CD4-positive, alpha-beta T cell treated with Interleukin-6 for 4 hours (primary cell): Measurements from ENCODE around the gene KIF24.
"Not testable (repeated sequence)": the region's sequence is repeated elsewhere in the genome, so short reads cannot be mapped to it uniquely, and the experiment has no call there.

Experiments
- DNase-seq: peaks from one replicate; pipeline ENCODE4 v3.0.0-alpha.2; 2020; ENCODE audit warnings: mixed read lengths

Gene KIF24

GRCh38 chr9:34362614-34363214 lies 33.6 kb upstream of the KIF24 start:
- DNase-seq, result no peak

- not testable (repeated sequence) for DNase-seq
Measured at GRCh38 chr9:34352957-34353356, 23.9 kb upstream of the KIF24 start.

DNA sequence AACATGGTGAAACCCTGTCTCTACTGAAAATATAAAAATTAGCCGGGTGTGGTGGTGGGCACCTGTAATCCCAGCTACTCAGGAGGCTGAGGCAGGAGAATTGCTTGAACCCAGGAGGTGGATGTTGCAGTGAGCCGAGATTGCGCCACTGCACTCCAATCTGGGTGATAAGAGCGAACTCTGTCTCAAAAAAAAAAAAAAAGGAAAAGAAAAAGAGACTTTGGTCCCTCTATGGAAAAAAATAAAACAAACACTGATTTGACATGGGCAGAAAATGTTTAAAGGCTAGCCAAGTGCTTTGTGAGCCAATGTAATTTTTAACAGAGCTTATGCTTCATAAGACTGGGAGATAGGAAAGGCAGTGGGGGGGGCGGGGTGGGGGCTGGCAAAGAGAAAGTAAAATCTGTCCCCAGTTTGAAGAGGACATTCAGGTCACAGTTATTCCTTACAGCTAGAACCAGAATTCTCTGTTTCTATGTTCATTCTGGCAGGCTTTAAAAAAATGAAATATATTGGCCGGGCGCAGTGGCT lies 23.1 kb upstream of the KIF24 start:
- DNase-seq, result not testable (repeated sequence)

DNA sequence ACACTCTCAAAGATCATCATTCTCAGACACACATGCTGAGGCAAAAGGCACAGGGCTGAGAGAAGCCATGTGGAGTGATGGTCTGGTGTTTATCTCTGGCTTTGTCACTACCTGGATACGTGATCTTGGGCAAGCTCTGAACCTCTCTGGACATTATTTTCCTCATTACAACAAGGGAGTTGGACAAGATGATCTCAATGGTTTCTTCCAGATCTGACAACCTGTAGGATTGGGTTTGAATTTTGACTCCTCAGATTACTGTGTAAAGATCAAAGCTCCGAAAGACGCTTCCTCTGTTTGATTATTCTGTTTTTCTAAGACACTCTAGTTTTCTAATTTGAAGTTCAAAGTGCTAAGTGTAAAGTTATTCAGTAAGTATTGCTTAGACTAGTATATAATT lies 20.3 kb upstream of the KIF24 start:
- DNase-seq, result no peak

- DNase-seq, result no peak
Measured at GRCh38 chr9:34347800-34348158, 18.7 kb upstream of the KIF24 start.

DNA sequence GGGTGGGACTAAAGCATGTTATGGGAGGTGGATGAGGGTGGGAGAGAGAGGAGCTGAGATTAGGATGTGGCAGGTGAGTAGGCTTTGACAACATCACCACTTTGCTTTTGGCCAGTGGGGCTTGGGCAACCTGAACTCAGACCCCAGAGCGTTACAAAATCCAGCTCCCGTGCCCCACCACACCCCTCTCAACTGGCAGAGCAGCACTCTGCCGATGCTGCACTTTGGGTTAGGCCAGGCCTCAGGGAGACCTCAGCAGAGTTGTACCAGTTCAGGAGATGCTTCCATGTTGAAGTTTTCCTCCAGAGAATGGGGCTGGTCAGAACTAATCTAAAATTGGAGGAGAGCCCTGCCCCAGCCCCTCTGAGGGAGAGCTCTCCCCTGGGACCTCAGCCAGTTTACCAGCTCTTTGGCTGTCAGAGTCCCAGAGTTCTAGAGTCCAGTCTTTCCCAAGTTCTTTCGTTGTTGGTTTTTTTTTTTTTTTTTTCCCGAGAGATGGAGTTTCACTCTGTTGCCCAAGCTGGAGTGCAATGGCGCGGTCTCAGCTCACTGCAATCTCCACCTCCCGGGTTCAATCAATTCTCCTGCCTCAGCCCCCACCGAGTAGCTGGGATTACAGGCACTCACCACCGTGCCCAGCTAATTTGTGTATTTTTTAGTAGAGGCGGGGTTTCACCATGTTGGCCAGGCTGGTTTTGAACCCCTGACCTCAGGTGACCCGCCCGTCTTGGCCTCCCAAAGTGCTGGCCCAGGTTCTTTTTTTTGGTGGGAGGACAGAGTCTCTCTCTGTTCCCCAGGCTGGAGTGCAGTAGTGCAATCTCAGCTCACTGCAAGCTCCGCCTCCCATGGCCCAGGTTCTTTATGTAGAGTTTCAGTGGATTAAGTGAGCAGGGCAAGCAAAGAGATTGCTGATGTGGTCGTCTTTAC lies 18.1 kb upstream of the KIF24 start:
- no peak for DNase-seq

DNA sequence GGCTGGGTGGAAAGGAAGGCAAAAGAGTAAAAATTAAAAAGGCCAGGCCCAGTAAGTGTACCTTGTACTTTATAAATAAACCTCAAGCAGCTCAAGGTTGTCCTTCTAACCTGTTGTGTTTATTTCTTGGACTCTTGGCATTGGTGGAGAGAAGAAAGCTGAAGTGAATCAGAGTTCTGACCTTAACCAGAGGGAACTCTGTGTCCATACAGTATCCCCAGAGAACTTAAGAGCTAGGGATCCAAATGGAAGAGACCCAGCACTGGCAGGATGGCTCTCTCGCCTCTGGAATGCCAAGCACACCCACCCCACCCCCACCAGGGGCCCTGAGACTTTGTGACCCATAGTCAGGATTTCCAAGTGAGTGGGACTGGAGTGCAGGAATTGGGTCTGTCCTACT lies 14.5 kb upstream of the KIF24 start:
- no peak for DNase-seq

DNA sequence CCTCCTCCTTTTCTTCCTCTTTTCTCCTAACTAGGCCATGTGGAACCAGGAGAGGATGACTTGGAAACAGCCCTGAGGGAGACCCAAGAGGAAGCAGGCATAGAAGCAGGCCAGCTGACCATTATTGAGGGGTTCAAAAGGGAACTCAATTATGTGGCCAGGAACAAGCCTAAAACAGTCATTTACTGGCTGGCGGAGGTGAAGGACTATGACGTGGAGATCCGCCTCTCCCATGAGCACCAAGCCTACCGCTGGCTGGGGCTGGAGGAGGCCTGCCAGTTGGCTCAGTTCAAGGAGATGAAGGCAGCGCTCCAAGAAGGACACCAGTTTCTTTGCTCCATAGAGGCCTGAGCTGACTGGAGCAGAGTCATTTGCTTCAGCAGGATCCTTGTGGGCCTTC lies 14.0 kb upstream of the KIF24 start:
- DNase-seq, result no peak

- DNase-seq, result no peak
Measured at GRCh38 chr9:34341659-34342295, 12.7 kb upstream of the KIF24 start.

GRCh38 chr9:34338665-34339385 lies 9.8 kb upstream of the KIF24 start:
- no peak for DNase-seq

GRCh38 chr9:34338079-34338478 lies 9.0 kb upstream of the KIF24 start:
- not testable (repeated sequence) for DNase-seq

GRCh38 chr9:34337403-34337802 lies 8.3 kb upstream of the KIF24 start:
- no peak for DNase-seq

GRCh38 chr9:34335376-34335775 lies 6.3 kb upstream of the KIF24 start:
- DNase-seq, result no peak

DNA sequence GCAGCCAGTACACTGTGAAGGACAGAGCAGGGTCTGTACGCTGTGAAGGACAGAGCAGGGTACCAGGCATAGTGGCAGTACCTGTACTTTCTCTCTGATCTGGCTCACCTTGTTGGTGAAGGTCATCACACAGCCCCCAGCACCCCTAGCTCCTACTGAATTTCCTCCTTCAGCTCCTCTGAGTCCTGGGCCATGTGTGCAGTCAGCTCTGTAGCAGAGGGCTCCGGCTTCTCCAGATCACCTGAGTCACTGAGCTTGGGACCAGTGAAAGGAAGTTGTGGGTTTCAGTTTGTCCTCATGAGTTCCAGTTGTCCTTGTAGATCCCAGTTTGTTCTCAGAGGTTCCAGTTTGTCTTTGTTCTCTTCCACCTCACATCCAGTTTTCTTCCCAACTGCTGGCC lies 5.8 kb upstream of the KIF24 start:
- DNase-seq, result no peak

- no peak for DNase-seq
Measured at GRCh38 chr9:34334337-34334824, 5.3 kb upstream of the KIF24 start.

GRCh38 chr9:34333836-34334235 lies 4.8 kb upstream of the KIF24 start:
- no peak for DNase-seq

- DNase-seq, result no peak
Measured at GRCh38 chr9:34332076-34332964, 3.3 kb upstream of the KIF24 start.

DNA sequence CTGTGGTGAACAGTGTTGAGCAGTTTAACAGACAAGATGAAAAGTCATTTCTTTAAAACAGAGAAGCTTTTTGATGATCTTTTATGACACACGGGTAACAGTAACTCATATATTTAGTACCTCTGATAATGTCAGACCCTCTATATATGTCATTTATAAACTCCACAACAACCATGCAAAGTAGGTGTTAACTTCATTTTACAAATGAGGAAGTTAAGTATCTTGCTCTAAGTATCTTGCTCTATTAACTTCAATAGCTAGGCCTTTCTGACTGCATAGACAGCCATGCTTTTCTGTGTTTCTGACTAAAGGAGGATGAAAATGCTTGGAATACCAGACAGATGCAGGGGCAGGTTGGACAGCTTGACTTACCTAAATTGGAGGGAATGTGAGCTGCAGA lies 2.1 kb upstream of the KIF24 start:
- DNase-seq, result no peak

- no peak for DNase-seq
Measured at GRCh38 chr9:34328500-34328986, 525 bp downstream of the KIF24 start.

DNA sequence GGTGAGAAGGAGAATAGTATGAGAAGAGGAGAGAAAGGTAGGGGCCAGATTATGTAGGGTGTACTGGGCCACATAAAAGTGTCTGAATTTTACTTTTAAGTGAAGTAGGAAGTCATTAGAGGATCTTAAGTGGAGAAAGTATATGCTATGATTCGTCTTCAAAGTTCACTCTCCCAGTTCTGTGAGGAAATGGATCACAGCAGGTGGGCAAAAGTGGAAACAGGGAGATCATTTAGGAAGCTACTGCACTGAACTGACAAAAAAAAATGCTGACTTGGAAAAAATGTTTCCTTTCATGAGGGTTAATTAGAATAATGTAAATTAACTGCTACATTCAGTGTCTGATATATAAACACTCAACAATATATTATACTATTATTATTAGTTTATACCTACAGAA lies 2.4 kb downstream of the KIF24 start:
- no peak for DNase-seq

DNA sequence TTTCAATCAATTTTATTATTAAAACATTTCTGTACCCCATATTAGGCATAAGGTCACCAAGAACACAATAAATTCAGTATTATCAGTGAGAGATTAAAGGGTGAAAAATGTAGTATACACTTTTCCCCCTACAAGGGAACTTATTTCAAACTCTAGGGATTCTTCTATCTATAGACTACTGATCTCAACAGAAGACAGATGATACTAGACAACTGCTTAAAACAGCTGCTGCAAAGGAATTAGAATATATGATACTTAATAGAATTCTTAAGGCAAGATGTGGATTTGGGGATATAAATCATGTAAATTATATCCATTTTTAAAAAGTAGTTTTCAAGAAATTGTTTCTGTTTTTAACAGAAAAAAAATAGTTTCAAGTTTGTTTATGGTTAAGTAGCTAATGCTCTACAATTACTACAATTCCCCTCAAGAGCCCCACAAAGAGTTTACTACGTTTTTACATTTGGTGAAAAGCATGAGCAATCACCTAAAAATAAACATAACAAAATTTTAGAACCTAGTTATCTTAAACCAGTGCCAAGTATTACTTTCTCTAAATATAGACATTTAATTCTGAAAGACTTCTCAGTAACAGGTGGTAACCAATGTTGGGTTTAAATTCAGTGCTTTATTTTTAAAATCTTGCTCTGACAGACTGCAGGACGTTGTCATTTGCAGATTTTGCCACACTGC lies 6.0 kb downstream of the KIF24 start:
- no peak for DNase-seq
